Hematopoietic multipotent progenitor cell treated with erythropoietin and hydrocortisone succinate and interleukin-3 and kit ligand, for 8 days (in vitro differentiated cells): ENCODE results near the gene ISX.

Experiments
- DNase-seq: peaks from one replicate; pipeline ENCODE4 v3.0.0-alpha.2; 2015

The ISX gene

DNA sequence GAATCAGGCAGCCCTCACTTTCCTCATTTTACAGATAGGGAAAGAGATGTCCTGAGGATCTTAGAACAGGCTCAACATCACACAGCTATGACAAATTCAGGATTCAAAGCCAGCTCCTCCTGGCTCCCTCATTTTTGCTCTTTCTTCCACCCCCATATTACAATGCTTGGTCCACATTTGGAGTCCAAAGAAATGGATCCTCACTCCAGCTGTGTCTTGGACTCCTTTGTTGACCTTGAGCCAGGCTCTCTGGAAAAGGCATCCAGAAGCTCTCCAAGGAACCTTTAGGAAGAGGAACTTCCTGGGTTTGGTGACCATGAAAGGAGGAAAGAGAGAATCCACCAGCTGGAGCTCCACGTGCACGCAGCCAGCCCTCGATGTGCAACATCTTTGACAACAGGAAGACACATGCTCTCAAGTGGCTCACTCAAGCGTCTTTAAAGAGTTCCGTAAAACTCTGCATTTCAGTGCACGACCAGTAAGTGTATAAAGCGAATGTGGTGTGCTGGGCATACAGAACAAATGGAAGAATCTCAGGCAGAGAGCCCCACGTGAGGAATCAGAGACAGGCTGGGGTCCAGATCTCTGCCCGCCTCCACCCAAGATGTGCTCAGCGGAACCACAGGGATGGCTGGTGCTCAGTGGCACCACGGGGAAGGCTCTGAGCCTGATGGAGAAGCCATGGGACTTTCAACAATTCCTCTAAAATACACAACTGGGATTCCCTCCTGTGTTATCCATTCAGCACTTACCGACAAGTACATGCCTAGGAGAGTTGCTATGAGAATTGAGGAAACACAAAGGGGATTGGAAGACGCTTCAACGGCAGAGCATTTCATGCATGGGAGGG, 48.4 kb downstream of the ISX start:
- DNase-seq: no peak

- DNase-seq: no peak
Measured at GRCh38 chr22:35115515-35115914, 49.6 kb downstream of the ISX start.

DNA sequence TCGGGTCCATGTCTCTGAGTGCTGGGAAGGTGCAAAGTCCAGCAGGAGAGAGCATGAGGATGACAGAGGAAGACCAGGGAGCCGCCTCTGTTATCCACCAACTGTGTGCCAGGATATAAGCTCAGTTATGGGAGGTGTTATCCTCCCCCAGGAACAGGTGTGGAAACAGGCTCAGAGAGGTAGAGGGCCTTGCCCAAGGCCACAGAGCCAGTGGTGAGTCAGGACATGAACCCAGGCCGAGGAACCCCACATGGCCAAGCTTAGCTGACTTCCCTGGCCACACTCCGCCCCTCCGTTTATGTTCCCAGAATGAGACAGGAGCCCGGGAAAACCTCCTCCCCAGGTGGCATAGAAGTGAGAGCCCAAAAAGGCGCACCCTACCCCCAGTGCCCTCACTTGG, 50.3 kb downstream of the ISX start:
- DNase-seq: no peak

GRCh38 chr22:35116817-35117216, 50.9 kb downstream of the ISX start:
- DNase-seq: no peak

- no peak for DNase-seq
Measured at GRCh38 chr22:35119494-35119893, 53.5 kb downstream of the ISX start.

DNA sequence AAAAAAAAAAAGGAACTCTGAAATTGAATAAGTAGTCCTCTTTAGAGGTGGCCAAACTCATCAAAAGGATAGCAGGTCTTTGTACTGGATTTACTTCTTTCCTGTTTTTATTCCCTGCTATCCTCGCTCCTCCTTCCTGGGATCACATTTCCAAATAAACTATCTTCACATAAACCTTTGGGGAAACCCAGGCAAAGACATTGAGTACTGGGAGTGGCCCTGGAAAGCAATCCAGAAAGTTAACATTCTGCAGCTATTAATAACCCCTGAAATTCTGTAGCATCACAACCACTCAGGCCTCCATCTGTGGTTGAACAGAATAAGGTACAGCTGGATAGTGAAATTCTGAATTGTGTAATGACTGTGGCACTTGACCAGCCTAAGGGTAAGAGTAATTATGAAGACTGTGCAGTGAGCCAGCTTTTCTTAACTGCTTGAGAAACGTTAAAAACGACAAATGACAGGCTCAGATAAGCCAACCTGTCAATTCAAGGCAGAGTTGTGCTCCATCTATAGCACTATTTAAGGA, 58.8 kb downstream of the ISX start:
- DNase-seq: no peak

GRCh38 chr22:35126993-35127392, 61.0 kb downstream of the ISX start:
- DNase-seq: no peak

DNA sequence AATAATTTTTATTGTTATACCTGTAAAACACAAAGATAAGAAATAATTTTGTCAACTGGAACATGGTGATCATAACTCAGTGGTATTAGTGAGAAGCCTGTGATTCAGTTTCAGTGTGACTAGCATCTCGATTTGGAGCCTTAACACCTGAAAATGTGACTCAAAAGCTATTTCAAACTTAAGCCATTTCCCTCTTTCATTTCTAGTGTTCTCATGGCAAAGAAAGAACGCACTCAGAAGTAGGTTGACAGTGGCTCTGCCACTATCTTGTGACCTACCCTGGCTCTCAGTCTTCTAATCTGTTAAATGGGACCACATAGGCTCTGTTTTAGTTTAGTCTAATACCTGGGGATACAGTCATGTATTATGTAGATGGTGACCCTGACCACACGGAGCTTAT, 62.7 kb downstream of the ISX start:
- DNase-seq: no peak

DNA sequence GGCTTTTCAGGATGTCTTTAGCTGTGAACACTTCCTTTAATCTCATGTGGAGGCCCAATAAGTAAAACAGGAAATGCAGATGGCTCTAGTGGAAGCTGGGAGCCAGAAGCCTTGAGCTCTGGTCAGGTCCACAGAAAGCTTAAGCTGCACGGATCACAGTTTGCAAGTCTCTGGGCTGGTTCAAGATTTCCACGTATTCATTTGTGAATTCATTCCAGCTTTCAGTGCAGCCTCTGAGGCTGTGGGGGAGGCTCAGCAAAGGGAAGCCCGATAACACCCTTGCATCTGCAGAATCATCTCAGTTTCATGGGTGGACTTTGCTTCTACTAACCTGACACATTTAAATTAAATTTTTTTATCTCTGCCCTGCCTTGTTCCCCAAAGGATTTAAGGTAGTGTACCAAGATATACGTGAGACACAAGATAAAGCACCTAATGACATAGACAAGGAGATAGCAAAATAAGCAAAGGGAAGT, 65.6 kb downstream of the ISX start:
- DNase-seq: no peak

DNA sequence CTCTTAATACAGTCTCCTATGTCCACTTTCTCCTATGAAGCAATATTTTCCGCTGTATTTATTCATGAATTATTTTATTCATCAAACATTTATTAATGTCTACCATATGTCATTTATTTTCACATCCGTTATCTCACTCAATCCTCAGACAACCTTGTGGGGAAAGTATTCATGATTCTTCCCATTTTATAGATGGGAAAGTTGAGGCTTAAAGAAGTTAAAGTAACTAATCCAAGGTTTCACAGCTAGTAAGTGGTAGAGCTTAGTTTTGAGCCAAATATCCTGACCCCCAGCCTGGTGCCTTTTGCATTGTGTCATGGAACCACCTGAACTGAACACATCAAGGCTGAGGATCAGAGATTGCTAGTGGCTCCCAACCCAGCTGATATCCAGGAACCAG, 66.6 kb downstream of the ISX start:
- DNase-seq: no peak

DNA sequence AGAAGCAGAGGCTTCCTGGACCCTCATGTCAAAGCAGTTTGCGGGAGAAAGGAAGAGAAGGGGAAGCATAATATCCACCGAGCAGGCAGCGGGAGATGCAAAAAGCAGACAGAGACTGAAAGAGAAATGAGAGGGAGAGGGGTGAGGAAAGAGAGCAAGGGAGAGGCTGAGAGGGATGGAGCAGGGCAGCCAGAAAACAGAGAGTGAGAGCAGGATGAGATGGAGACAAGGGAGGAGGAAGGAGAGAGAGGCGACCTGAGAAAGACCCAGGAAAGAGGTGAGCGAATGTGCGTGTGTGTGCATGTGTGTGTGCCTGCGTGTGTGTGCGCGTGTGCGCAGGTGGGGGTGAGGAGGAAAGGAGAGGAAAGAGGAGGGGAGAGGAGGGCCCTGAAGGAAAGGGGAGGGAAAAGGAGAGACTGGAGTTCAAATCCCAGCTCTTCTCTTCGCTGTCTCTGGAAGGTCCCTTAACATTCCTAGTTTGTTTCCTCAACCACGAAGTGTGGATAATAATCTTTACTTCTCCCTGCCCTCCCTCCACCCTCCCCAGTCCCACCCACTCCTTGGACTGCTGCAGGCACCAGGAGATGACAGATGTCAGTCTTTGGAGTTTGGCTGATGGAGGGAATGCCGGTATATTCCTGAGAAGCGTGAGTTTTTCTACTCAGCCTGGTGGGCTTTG, 67.9 kb downstream of the ISX start:
- no peak for DNase-seq

DNA sequence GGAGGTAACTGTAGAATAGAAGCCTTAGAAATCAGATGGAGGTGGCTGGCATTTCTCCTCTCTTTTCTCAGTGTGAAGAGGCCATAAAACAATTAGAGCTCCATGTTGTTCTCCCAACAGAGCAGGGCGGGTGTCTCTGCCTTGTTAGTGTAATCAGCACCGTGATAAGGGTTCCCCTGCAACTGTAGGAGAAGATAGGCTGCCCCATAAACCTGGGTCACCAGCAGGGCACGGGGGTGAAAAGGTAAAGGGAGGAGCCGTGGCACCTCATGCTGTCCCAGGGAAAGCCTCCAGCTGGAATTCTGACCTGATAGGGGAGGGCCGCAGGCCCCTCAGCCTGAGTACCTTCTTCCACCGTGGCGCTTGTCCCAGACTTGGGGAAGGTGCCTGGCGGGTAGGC, 68.7 kb downstream of the ISX start:
- DNase-seq: no peak

- no peak for DNase-seq
Measured at GRCh38 chr22:35135165-35135564, 69.2 kb downstream of the ISX start.
